SJSA1 (cell line): Measurements from ENCODE around the gene PAPOLG. TPM values are rescaled to one million over a fixed set of nuclear protein-coding genes. Genes with fewer than 3 reads are reported as not detected.

ENCODE experiments used
- DNase-seq, 2 experiments: peaks; one replicate each; pipeline ENCODE4 v3.0.0-alpha.2; 2015 to 2020; ENCODE audit warnings: low spot score in 2 of 2, low read depth in 1 of 2
- H3K27ac ChIP-seq: fragments of 250-450 bp; sonication (Bioruptor Pico); 2 replicates; pipeline ENCODE4 v1.5.1; 2020; ENCODE audit warnings: mild to moderate bottlenecking, moderate library complexity
- H3K27me3 ChIP-seq: fragments of 250-450 bp; sonication (Bioruptor Pico); replicated peaks from 2 replicates; pipeline ENCODE4 v1.5.1; 2020; ENCODE audit warnings: mild to moderate bottlenecking, moderate library complexity
- H3K36me3 ChIP-seq: fragments of 250-450 bp; sonication (Bioruptor Pico); 2 replicates; pipeline ENCODE4 v1.5.1; 2020; ENCODE audit warnings: mild to moderate bottlenecking
- H3K4me1 ChIP-seq: fragments of 250-450 bp; sonication (Bioruptor Pico); replicated peaks from 2 replicates; pipeline ENCODE4 v1.6.1; 2021; ENCODE audit warnings: mild to moderate bottlenecking
- H3K4me3 ChIP-seq: fragments of 250-450 bp; sonication (Bioruptor Pico); 2 replicates; pipeline ENCODE4 v1.5.1; 2020; ENCODE audit warnings: mild to moderate bottlenecking
- H3K9me3 ChIP-seq: fragments of 250-450 bp; sonication (Bioruptor Pico); replicated peaks from 2 replicates; pipeline ENCODE4 v1.5.1; 2020; ENCODE audit warnings: mild to moderate bottlenecking
- total RNA-seq: library from RNA; depleted of rRNA; stranded (reverse); fragments of >200 nt; shearing (Covaris generic); gene quantifications from 2 replicates; pipeline ENCODE4 v1.2.3, GENCODE V29; 2014; rRNA removed

Gene PAPOLG
- total RNA-seq, 1 experiment from 2014 or later, result 13.7 TPM

GRCh38 chr2:60839126-60839813 lies 83.2 kb downstream of the PAPOLG start:
- Histone ChIP-seq H3K4me3 (no peak overlapping the region), H3K4me1 (no peaks in the 10 kb centered on the region), H3K27ac (no peak overlapping the region), H3K27me3 (0 out of 2 replicates have a peak, but pooled peaks cover 2% of the 10 kb centered on the region), H3K9me3 (no peaks in the 10 kb centered on the region), H3K36me3 (no peaks in the 10 kb centered on the region)
- DNase-seq, result no peak

GRCh38 chr2:60840880-60841279 lies 84.8 kb downstream of the PAPOLG start:
- DNase-seq, result no peak

GRCh38 chr2:60843006-60843405 lies 86.9 kb downstream of the PAPOLG start:
- H3K36me3 ChIP-seq, result no peaks in the 10 kb centered on the region
- no peaks in the 10 kb centered on the region for H3K4me1 ChIP-seq
- no peaks in the 10 kb centered on the region for H3K9me3 ChIP-seq
- no peak overlapping the region for H3K4me3 ChIP-seq
- H3K27ac ChIP-seq, result no peak overlapping the region
- 0 out of 2 replicates have a peak, but pooled peaks cover 2% of the 10 kb centered on the region for H3K27me3 ChIP-seq
- DNase-seq, result no peak

More at GRCh38 chr2:60840880-60841279, 84.8 kb downstream of the PAPOLG start:
- Histone ChIP-seq H3K4me3 (no peak overlapping the region), H3K27ac (no peak overlapping the region), H3K36me3 (no peaks in the 10 kb centered on the region), H3K9me3 (no peaks in the 10 kb centered on the region), H3K27me3 (0 out of 2 replicates have a peak, but pooled peaks cover 2% of the 10 kb centered on the region), H3K4me1 (no peaks in the 10 kb centered on the region)

GRCh38 chr2:60844105-60844504 lies 88.0 kb downstream of the PAPOLG start:
- Histone ChIP-seq H3K27ac (no peak overlapping the region), H3K4me1 (no peaks in the 10 kb centered on the region), H3K27me3 (0 out of 2 replicates have a peak, but pooled peaks cover 2% of the 10 kb centered on the region), H3K4me3 (no peak overlapping the region), H3K36me3 (no peaks in the 10 kb centered on the region), H3K9me3 (no peaks in the 10 kb centered on the region)
- no peak for DNase-seq

GRCh38 chr2:60847854-60848253 lies 91.8 kb downstream of the PAPOLG start:
- H3K27me3 ChIP-seq, result 0 out of 2 replicates have a peak, but pooled peaks cover 2% of the 10 kb centered on the region
- no peaks in the 10 kb centered on the region for H3K4me1 ChIP-seq
- H3K4me3 ChIP-seq, result no peak overlapping the region

More at GRCh38 chr2:60847854-60848253, 91.8 kb downstream of the PAPOLG start:
- Histone ChIP-seq H3K27ac (no peak overlapping the region), H3K9me3 (no peaks in the 10 kb centered on the region), H3K36me3 (no peaks in the 10 kb centered on the region)
- no peak for DNase-seq

Other genes starting within 250 kb of the PAPOLG start
- gene BCL11A, start 202.6 kb upstream of the PAPOLG start, total RNA-seq, result 0.03 and 0.13 TPM in 2 replicates
- 3.2 and 7.1 TPM in 2 replicates for gene REL, start 125.3 kb downstream of the PAPOLG start, total RNA-seq